Neutrophil (primary cell): Measurements from ENCODE around the gene PPP6C.
"Not testable (repeated sequence)": the region's sequence is repeated elsewhere in the genome, so short reads cannot be mapped to it uniquely, and the experiment has no call there.

Experiments
- H3K27ac ChIP-seq: fragments of 200-600 bp; sonication (generic); 2 replicates; pipeline ENCODE4 v1.5.1; 2016; ENCODE audit warnings: mild to moderate bottlenecking, moderate library complexity
- H3K27me3 ChIP-seq: fragments of 200-600 bp; sonication (generic); 2 replicates; pipeline ENCODE4 v1.6.0; 2016; ENCODE audit warnings: mild to moderate bottlenecking
- H3K36me3 ChIP-seq: fragments of 200-600 bp; sonication (generic); 2 replicates; pipeline ENCODE4 v1.5.1; 2017
- H3K4me1 ChIP-seq, 2 experiments: fragments of 200-600 bp in 1 of 2; sonication (generic) in 1 of 2; 1 replicate in 1 of 2; 2 replicates in 1 of 2; pipeline versions ENCODE4 v1.5.1 to v1.6.1; 2013 to 2016; ENCODE audit warnings: low read depth in 1 of 2, low read length in 1 of 2, mild to moderate bottlenecking in 1 of 2, moderate library complexity in 1 of 2; ENCODE audit not compliant: control insufficient read depth in 1 of 2, insufficient read depth in 1 of 2
- H3K4me3 ChIP-seq, 2 experiments: fragments of 200-600 bp in 1 of 2; sonication (generic) in 1 of 2; 1 replicate in 1 of 2; 2 replicates in 1 of 2; pipeline ENCODE4 v1.5.1; 2013 to 2016; ENCODE audit warnings: low read depth in 1 of 2, low read length in 1 of 2, mild to moderate bottlenecking in 1 of 2, moderate library complexity in 1 of 2
- H3K9me3 ChIP-seq: fragments of 200-600 bp; sonication (generic); 2 replicates; pipeline ENCODE4 v1.5.1; 2016
- TF ChIP-seq, protein P1 (sequence below): fragments of 200-600 bp; sonication (generic); IDR thresholded peaks from 2 replicates; pipeline ENCODE4 v1.5.1; 2016; ENCODE audit warnings: antibody characterized with exemption

Gene PPP6C

GRCh38 chr9:125189361-125190289 lies at the start of gene PPP6C:
TSS of gene PPP6C (minus strand) at chr9:125189803. CDS start at chr9:125189718, 85 bp downstream.
- Histone ChIP-seq H3K4me1 (peaks cover 40 to 45% of the 10 kb centered on the region in 2 experiments), H3K4me3 (peak within 1 kb of the TSS; percentile 89 to 98)
- TF ChIP-seq, protein P1, sequence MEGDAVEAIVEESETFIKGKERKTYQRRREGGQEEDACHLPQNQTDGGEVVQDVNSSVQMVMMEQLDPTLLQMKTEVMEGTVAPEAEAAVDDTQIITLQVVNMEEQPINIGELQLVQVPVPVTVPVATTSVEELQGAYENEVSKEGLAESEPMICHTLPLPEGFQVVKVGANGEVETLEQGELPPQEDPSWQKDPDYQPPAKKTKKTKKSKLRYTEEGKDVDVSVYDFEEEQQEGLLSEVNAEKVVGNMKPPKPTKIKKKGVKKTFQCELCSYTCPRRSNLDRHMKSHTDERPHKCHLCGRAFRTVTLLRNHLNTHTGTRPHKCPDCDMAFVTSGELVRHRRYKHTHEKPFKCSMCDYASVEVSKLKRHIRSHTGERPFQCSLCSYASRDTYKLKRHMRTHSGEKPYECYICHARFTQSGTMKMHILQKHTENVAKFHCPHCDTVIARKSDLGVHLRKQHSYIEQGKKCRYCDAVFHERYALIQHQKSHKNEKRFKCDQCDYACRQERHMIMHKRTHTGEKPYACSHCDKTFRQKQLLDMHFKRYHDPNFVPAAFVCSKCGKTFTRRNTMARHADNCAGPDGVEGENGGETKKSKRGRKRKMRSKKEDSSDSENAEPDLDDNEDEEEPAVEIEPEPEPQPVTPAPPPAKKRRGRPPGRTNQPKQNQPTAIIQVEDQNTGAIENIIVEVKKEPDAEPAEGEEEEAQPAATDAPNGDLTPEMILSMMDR: peak; percentile 84

DNA sequence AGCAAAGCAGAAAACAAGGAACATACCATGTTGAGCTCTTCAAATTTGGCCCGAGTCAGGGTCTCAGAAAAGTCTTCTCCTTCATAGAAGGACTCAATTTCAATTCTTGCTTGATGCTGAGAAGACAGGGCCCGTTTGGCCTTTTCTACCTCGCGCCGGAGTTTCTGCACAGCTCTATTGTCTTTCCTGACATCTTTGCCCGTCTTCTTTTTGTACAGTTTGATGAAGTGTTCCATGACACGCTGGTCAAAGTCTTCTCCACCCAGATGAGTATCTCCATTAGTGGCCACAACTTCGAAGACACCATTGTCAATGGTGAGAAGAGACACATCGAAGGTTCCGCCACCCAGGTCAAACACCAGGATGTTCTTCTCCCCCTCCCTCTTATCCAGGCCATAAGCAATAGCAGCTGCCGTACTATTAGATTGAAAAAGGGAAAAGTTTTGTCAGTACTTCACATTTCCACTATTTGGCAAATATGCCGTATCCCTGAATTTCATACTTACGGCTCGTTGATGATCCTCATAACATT lies 49.4 kb upstream of the PPP6C start:
- TF ChIP-seq, protein P1: no peak
- Histone ChIP-seq H3K36me3 (peaks cover 57% of the 10 kb centered on the region), H3K4me1 (peaks cover 45 to 60% of the 10 kb centered on the region in 2 experiments)

More at GRCh38 chr9:125189361-125190289, at the start of gene PPP6C:
- no peaks in the 10 kb centered on the region for H3K9me3 ChIP-seq
- peaks cover 9% of the 10 kb centered on the region for H3K36me3 ChIP-seq
- peak within 1 kb of the TSS; percentile 95 for H3K27ac ChIP-seq
- H3K27me3 ChIP-seq: no peaks in the 10 kb centered on the region

DNA sequence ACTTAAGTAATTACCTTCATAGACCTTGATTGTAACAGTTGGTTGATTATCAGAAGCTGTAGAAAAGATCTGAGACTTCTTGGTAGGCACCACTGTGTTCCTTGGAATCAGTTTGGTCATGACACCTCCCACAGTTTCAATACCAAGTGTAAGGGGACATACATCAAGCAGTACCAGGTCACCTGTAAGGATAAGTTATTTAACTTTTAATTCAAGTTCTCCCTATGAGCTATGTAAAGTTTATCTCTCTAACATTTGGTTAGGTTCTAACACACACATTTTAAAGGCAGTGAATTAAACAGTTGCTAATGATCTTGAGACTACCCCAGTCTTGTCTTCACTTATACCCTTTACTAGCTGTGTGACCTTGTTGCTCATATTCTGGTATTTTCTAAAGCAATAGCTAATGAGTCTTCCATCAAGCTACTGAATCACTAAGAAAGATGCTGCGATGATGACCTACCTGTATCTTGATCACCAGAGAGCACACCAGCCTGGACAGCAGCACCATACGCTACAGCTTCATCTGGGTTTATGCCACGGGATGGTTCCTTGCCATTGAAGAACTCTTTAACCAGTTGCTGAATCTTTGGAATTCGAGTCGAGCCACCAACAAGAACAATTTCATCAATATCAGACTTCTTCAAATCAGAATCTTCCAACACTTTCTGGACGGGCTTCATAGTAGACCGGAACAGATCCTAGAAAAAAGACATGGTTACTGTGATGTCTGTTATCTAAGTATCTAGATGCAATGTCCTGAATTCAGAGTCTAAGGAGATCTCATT lies 48.7 kb upstream of the PPP6C start:
- H3K27me3 ChIP-seq: no peaks in the 10 kb centered on the region
- H3K4me3 ChIP-seq: no peak overlapping the region
- peaks cover 40 to 53% of the 10 kb centered on the region in 2 experiments for H3K4me1 ChIP-seq
- H3K27ac ChIP-seq: no peak overlapping the region
- H3K9me3 ChIP-seq: no peaks in the 10 kb centered on the region
- TF ChIP-seq, protein P1: no peak
- H3K36me3 ChIP-seq: peaks cover 63% of the 10 kb centered on the region

More for the DNA sequence above, 49.4 kb upstream of the PPP6C start:
- no peak overlapping the region for H3K27ac ChIP-seq
- peak overlapping the region in 1 of 2 experiments; percentile 99 for H3K4me3 ChIP-seq
- no peaks in the 10 kb centered on the region for H3K9me3 ChIP-seq
- H3K27me3 ChIP-seq: no peaks in the 10 kb centered on the region

- not testable (repeated sequence) for H3K27ac ChIP-seq, H3K4me3 ChIP-seq, H3K27me3 ChIP-seq, H3K9me3 ChIP-seq
- peaks cover 75% of the 10 kb centered on the region for H3K36me3 ChIP-seq
- H3K4me1 ChIP-seq: peaks cover 25 to 37% of the 10 kb centered on the region in 2 experiments
Measured at GRCh38 chr9:125236520-125237159, 47.0 kb upstream of the PPP6C start.

GRCh38 chr9:125235804-125236519 lies 46.4 kb upstream of the PPP6C start:
- TF ChIP-seq, protein P1: no peak
- Histone ChIP-seq H3K27me3 (no peaks in the 10 kb centered on the region), H3K4me3 (no peak overlapping the region), H3K36me3 (peaks cover 80% of the 10 kb centered on the region), H3K9me3 (no peaks in the 10 kb centered on the region), H3K27ac (no peak overlapping the region), H3K4me1 (peaks cover 24 to 36% of the 10 kb centered on the region in 2 experiments)

DNA sequence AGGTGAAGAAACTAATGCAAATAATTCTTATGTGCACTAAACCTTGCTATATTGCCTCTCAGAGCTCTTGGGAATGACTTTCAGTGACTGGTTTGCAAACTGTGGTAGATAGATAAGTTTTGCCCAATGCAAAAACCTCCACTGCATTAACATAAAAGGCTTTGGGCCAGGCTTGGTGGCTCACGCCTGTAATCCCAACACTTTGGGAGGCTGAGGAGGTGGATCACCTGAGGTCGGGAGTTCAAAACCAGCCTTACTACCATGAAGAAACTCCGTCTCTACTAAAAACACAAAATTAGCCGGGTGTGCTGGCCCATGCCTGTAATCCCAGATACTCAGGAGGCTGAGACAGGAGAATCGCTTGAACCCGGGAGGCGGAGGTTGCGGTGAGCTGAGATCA lies 44.5 kb upstream of the PPP6C start:
- H3K27ac ChIP-seq, H3K4me3 ChIP-seq: not testable (repeated sequence)
- peaks cover 86% of the 10 kb centered on the region for H3K36me3 ChIP-seq

More for the DNA sequence above, 44.5 kb upstream of the PPP6C start:
- peaks cover 9 to 17% of the 10 kb centered on the region in 2 experiments for H3K4me1 ChIP-seq
- not testable (repeated sequence) for H3K27me3 ChIP-seq, H3K9me3 ChIP-seq
